Glutamatergic neuron (in vitro differentiated cells): Measurements from ENCODE around the gene ZNF541. TPM values are rescaled to one million over a fixed set of nuclear protein-coding genes. Genes with fewer than 3 reads are reported as not detected.
"Not testable (repeated sequence)": the region's sequence is repeated elsewhere in the genome, so short reads cannot be mapped to it uniquely, and the experiment has no call there.

Experiments used
- DNase-seq: peaks from one replicate; pipeline ENCODE4 v3.0.0; 2022
- H3K27ac Mint-ChIP-seq: one replicate; pipeline ENCODE4 v1.8.0; 2020; ENCODE audit warnings: mild to moderate bottlenecking, mixed read lengths, inconsistent platforms; ENCODE audit not compliant: unreplicated experiment
- H3K27me3 Mint-ChIP-seq: one replicate; pipeline ENCODE4 v1.8.0; 2020; ENCODE audit warnings: mild to moderate bottlenecking, moderate library complexity, mixed read lengths, inconsistent platforms; ENCODE audit not compliant: unreplicated experiment
- H3K36me3 Mint-ChIP-seq: one replicate; pipeline ENCODE4 v1.8.0; 2020; ENCODE audit warnings: mild to moderate bottlenecking, mixed read lengths, inconsistent platforms; ENCODE audit not compliant: unreplicated experiment
- H3K4me1 Mint-ChIP-seq: one replicate; pipeline ENCODE4 v1.8.0; 2020; ENCODE audit warnings: mild to moderate bottlenecking, low read depth, mixed read lengths, inconsistent platforms; ENCODE audit not compliant: unreplicated experiment
- H3K4me3 Mint-ChIP-seq: one replicate; pipeline ENCODE4 v1.8.0; 2020; ENCODE audit warnings: mild to moderate bottlenecking, mixed read lengths, inconsistent platforms; ENCODE audit not compliant: unreplicated experiment
- H3K9me3 Mint-ChIP-seq: one replicate; pipeline ENCODE4 v1.8.0; 2020; ENCODE audit warnings: mild to moderate bottlenecking, moderate library complexity, mixed read lengths, inconsistent platforms; ENCODE audit not compliant: unreplicated experiment
- CTCF ChIP-seq: fragments of 200-600 bp; sonication (generic); IDR thresholded peaks from one replicate; pipeline ENCODE4 v1.5.0; 2021; ENCODE audit not compliant: partially characterized antibody, unreplicated experiment
- total RNA-seq: library from RNA; stranded (reverse); fragmentation: NEBNext Ultra II Directional; extraction: Animal tissue kit (Norgen Biotek cat#: 25700); gene quantifications from one replicate; pipeline ENCODE4 v1.2.1, GENCODE V29; 2021; ENCODE audit not compliant: unreplicated experiment

ZNF541 gene
- total RNA-seq, 1 donor from 2014 or later = not detected

- peak overlapping the region; percentile 45 for H3K4me3 Mint-ChIP-seq
- no peaks in the 10 kb centered on the region for H3K36me3 Mint-ChIP-seq
- H3K4me1 Mint-ChIP-seq = peaks cover 7% of the 10 kb centered on the region
- DNase-seq = no peak
- peak overlapping the region; percentile 5 for H3K27ac Mint-ChIP-seq
- peaks cover 1% of the 10 kb centered on the region for H3K9me3 Mint-ChIP-seq
- TF ChIP-seq CTCF = no peak
- H3K27me3 Mint-ChIP-seq = peaks cover 4% of the 10 kb centered on the region
Measured at GRCh38 chr19:47598407-47599349, 25.7 kb upstream of the ZNF541 start.

DNA sequence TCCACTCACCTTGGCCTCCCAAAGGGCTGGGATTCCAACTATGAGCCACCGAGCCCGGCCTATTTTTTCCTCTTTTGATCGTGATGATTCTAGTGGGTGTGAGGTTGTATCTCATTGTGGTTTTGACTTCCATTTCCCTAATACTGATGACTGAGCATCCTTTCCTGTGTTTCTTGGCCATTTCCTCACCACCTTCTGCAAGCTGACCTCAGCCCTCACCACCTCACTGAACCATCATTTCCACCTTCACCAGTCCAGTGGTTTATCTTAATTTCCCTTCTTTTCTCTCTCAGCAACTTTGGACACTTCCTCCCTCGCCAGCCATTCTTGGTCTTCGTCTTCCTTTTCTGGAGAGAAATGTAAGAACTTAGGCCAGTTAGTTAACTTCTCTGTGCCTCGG is 23.0 kb upstream of the ZNF541 start:
- Mint-ChIP-seq H3K9me3 (peaks cover 1% of the 10 kb centered on the region), H3K27me3 (peaks cover 3% of the 10 kb centered on the region), H3K4me1 (peaks cover 7% of the 10 kb centered on the region), H3K36me3 (no peaks in the 10 kb centered on the region), H3K27ac (no peak overlapping the region), H3K4me3 (no peak overlapping the region)
- DNase-seq = no peak
- no peak for TF ChIP-seq CTCF

DNA sequence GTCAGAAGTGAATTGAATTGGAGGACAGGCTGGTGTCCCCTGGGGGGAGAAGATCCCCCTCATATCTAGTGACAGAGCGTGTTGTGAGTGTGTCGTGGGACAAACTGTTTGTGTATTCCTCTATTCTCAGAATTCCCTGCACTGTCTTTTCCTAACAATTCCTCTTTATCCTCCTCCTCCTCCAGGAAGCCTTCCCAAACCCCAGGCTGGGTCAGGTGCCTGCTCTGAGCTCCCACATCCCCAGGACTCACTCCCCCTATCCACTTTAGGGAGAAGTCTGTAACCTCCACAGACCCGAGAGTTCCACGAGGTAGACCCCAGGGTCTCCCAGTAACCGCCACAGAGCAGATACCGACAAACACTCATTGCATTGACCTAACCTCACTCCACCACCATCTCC is 20.9 kb upstream of the ZNF541 start:
- DNase-seq = no peak
- no peak for TF ChIP-seq CTCF
- Mint-ChIP-seq H3K9me3 (peaks cover 1% of the 10 kb centered on the region), H3K36me3 (no peaks in the 10 kb centered on the region), H3K4me3 (no peak overlapping the region), H3K27me3 (no peaks in the 10 kb centered on the region), H3K4me1 (peaks cover 3% of the 10 kb centered on the region), H3K27ac (no peak overlapping the region)

DNA sequence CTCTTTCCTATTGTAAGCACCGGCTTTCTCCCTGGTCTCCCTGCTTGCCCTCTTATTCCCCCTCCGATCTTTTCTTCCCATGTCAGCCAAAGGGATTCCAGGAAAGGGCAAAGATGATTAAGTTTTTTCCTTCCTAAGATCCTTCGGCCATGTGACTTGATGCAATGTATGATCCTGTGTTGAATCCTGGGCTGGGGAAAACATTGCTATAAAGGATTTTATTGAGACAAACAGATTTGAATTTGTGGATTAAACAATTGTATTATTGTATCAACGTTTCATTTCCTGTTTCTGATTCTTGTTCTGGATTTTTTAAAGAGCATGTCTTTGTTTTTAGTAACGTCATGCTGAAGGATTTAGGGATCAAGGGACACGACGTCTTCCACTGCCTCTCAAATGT is 16.9 kb upstream of the ZNF541 start:
- Mint-ChIP-seq H3K27ac (no peak overlapping the region), H3K36me3 (peaks cover 5% of the 10 kb centered on the region), H3K4me3 (no peak overlapping the region), H3K9me3 (peaks cover 1% of the 10 kb centered on the region), H3K4me1 (no peaks in the 10 kb centered on the region), H3K27me3 (peaks cover 2% of the 10 kb centered on the region)
- no peak for DNase-seq
- no peak for TF ChIP-seq CTCF

DNA sequence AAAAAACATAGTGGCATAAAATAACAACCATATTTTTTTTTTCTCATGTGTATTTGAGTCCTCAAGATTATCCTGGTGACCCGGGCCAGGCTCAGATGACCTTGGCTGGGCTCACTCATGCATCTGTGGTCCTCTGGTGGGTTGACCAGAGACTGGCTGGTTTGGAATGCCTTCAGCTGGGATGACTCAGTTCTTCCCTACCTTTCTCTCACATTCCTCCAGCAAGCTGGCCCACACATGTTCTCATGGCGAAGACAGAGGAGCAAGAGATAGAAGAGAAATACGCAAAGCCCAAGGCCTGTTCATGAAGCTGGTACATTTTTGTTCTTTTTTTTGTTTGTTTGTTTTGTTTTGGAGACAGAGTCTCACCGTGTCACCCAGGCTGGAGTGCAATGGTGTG is 14.3 kb upstream of the ZNF541 start:
- no peak overlapping the region for H3K27ac Mint-ChIP-seq

DNA sequence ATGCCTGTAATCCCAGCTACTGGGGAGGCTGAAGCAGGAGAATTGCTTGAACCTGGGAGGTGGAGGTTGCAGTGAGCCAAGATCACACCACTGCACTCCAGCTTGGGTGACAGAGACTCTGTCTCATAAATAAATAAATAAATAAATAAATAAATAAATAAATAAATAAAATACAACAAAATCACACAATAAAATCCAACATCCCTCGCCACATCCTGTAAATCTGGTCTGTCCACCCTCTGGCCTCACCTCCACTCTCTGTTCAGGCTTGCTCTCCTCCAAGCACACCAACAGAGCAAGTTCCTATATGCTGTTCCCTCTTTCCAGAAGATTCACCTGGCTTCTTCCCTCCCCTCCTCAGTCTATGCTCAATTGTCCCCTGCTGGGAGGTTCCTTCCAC is 10.2 kb upstream of the ZNF541 start:
- not testable (repeated sequence) for DNase-seq, H3K36me3 Mint-ChIP-seq, H3K4me1 Mint-ChIP-seq, H3K27me3 Mint-ChIP-seq, H3K4me3 Mint-ChIP-seq, H3K27ac Mint-ChIP-seq, H3K9me3 Mint-ChIP-seq

More for the DNA sequence above, 14.3 kb upstream of the ZNF541 start:
- no peak for DNase-seq
- Mint-ChIP-seq H3K4me3 (no peak overlapping the region), H3K27me3 (peaks cover 2% of the 10 kb centered on the region), H3K4me1 (no peaks in the 10 kb centered on the region), H3K36me3 (peaks cover 5% of the 10 kb centered on the region), H3K9me3 (peaks cover 1% of the 10 kb centered on the region)
- TF ChIP-seq CTCF = no peak
